ENCODE data around the gene SREBF1.
A peak's percentile ranks its signal among the peaks of the same experiment; 100 is the strongest.

Gene SREBF1

GRCh38 chr17:17792037-17792550 lies 44.7 kb downstream of the SREBF1 start:
- DNase-seq: peak; percentile 37 to 84

GRCh38 chr17:17790637-17791464 lies 45.9 kb downstream of the SREBF1 start:
- DNase-seq: peak; percentile 86 to 90

- peak; percentile 52 to 60 for DNase-seq
Observed at GRCh38 chr17:17789828-17790636, 46.8 kb downstream of the SREBF1 start.

- peak in 1 of 2 experiments; percentile 16 for DNase-seq
Observed at GRCh38 chr17:17789410-17789809, 47.4 kb downstream of the SREBF1 start.

GRCh38 chr17:17788967-17789366 lies 47.8 kb downstream of the SREBF1 start:
- DNase-seq: no peak

- peak in 1 of 2 experiments; percentile 69 for DNase-seq
Observed at GRCh38 chr17:17787568-17787967, 49.2 kb downstream of the SREBF1 start.

- no peak for DNase-seq
Observed at GRCh38 chr17:17786998-17787397, 49.8 kb downstream of the SREBF1 start.

GRCh38 chr17:17785407-17785806 lies 51.4 kb downstream of the SREBF1 start:
- DNase-seq: peak in 1 of 2 experiments; percentile 22

GRCh38 chr17:17784657-17785267 lies 52.0 kb downstream of the SREBF1 start:
- peak in 1 of 2 experiments; percentile 64 for DNase-seq

- peak; percentile 80 to 84 for DNase-seq
Observed at GRCh38 chr17:17783825-17784656, 52.7 kb downstream of the SREBF1 start.

GRCh38 chr17:17783116-17783824 lies 53.5 kb downstream of the SREBF1 start:
- peak; percentile 86 to 93 for DNase-seq

- peak; percentile 68 to 89 for DNase-seq
Observed at GRCh38 chr17:17782523-17783115, 54.2 kb downstream of the SREBF1 start.

- DNase-seq: peak; percentile 86 to 89
Observed at GRCh38 chr17:17781591-17782496, 54.9 kb downstream of the SREBF1 start.

- DNase-seq: peak; percentile 57 to 83
Observed at GRCh38 chr17:17780922-17781590, 55.7 kb downstream of the SREBF1 start.

GRCh38 chr17:17779015-17779611 lies 57.7 kb downstream of the SREBF1 start:
- no peak for DNase-seq

- no peak for DNase-seq
Observed at GRCh38 chr17:17778308-17779014, 58.3 kb downstream of the SREBF1 start.

GRCh38 chr17:17776889-17777288 lies 59.9 kb downstream of the SREBF1 start:
- DNase-seq: no peak

Data from NCI-H524 (cell line).